MM.1S (cell line): ENCODE data around the gene XYLT1.

ENCODE experiments used
- DNase-seq: peaks from one replicate; pipeline ENCODE4 v3.0.0-alpha.2; 2015
- H2AFZ ChIP-seq: fragments of 300-600 bp; sonication (generic); 2 replicates; pipeline ENCODE4 v1.6.0; 2016; ENCODE audit warnings: antibody characterized with exemption, low read length
- H3F3A ChIP-seq: fragments of 300-600 bp; sonication (generic); 2 replicates; pipeline ENCODE4 v1.6.1; 2016; ENCODE audit warnings: mild to moderate bottlenecking, antibody characterized with exemption, low read length, moderate library complexity, mixed read lengths; ENCODE audit not compliant: insufficient read depth
- H3K27ac ChIP-seq: fragments of 300-600 bp; sonication (generic); 2 replicates; pipeline ENCODE4 v1.5.1; 2016; ENCODE audit warnings: mild to moderate bottlenecking, low read length
- H3K27me3 ChIP-seq: fragments of 300-600 bp; sonication (generic); replicated peaks from 2 replicates; pipeline ENCODE4 v1.6.0; 2016; ENCODE audit warnings: low read length; ENCODE audit not compliant: insufficient read depth
- H3K36me3 ChIP-seq: fragments of 300-600 bp; sonication (generic); replicated peaks from 2 replicates; pipeline ENCODE4 v1.6.1; 2016; ENCODE audit warnings: mild to moderate bottlenecking, low read length, mixed read lengths; ENCODE audit not compliant: insufficient read depth
- H3K4me1 ChIP-seq: fragments of 300-600 bp; sonication (generic); 2 replicates; pipeline ENCODE4 v1.6.1; 2016; ENCODE audit warnings: low read length, mixed read lengths
- H3K4me2 ChIP-seq: fragments of 300-600 bp; sonication (generic); 2 replicates; pipeline ENCODE4 v1.6.0; 2016; ENCODE audit warnings: low read depth, low read length
- H3K4me3 ChIP-seq: fragments of 300-600 bp; sonication (generic); 2 replicates; pipeline ENCODE4 v1.5.1; 2016; ENCODE audit warnings: low read length, mixed read lengths
- H3K79me2 ChIP-seq: fragments of 300-600 bp; sonication (generic); 2 replicates; pipeline ENCODE4 v1.6.1; 2016; ENCODE audit warnings: mixed run types, low read length, mixed read lengths
- H3K9ac ChIP-seq: fragments of 300-600 bp; sonication (generic); 2 replicates; pipeline ENCODE4 v1.6.1; 2016; ENCODE audit warnings: low read length, mixed read lengths
- H3K9me2 ChIP-seq: fragments of 300-600 bp; sonication (generic); replicated peaks from 2 replicates; pipeline ENCODE4 v1.6.1; 2016; ENCODE audit warnings: mild to moderate bottlenecking, low read length, mixed read lengths; ENCODE audit not compliant: insufficient read depth
- H3K9me3 ChIP-seq: fragments of 300-600 bp; sonication (generic); replicated peaks from 2 replicates; pipeline ENCODE4 v1.6.1; 2016; ENCODE audit warnings: mild to moderate bottlenecking, low read length, mixed read lengths; ENCODE audit not compliant: insufficient read depth
- H4K20me1 ChIP-seq: fragments of 300-600 bp; sonication (generic); 2 replicates; pipeline ENCODE4 v1.6.1; 2016; ENCODE audit warnings: mild to moderate bottlenecking, low read length, moderate library complexity, mixed read lengths; ENCODE audit not compliant: insufficient read depth
- EZH2 ChIP-seq: fragments of 300-600 bp; sonication (generic); optimal IDR thresholded peaks from 2 replicates; pipeline ENCODE3; 2017; ENCODE audit warnings: low read depth, mild to moderate bottlenecking, antibody characterized with exemption, low read length, mixed read lengths
- EZH2phosphoT487 ChIP-seq: fragments of 300-600 bp; sonication (generic); IDR thresholded peaks from 2 replicates; pipeline ENCODE4 v1.6.1; 2018; ENCODE audit warnings: antibody characterized with exemption, low read length
- TF ChIP-seq, protein P1 (sequence below): fragments of 300-600 bp; sonication (generic); IDR thresholded peaks from 2 replicates; pipeline ENCODE4 v1.5.1; 2016; ENCODE audit warnings: antibody characterized with exemption, low read length, mixed read lengths

Gene XYLT1

DNA sequence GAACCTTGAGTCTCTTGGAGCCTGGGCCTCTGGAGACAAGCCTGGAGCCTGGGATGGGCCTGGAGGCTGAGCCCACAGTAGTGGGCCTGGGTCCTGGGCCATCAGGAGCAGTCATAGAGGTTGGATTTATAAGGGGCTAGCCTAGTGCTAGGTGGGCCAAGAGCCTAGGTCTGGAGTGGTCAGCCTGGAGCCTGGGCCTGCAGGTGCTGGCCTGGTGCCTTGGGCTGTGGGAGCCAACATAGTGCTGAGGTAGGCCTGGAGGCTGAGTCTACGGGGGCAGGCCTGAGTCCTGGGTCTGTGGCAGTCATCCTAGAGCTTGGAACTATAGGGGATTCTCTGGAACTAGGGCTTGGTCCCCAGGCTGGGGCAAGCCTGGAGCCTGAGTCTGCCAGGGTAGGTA is 414.1 kb downstream of the XYLT1 start:
- H3K27ac ChIP-seq: no peak overlapping the region
- H3K4me2 ChIP-seq: no peak overlapping the region
- no peaks in the 10 kb centered on the region for H3K27me3 ChIP-seq
- no peak overlapping the region for H3K9ac ChIP-seq
- H4K20me1 ChIP-seq: no peaks in the 10 kb centered on the region
- no peaks in the 10 kb centered on the region for H3F3A ChIP-seq
- no peaks in the 10 kb centered on the region for H3K9me3 ChIP-seq
- no peak overlapping the region for H2AFZ ChIP-seq
- H3K36me3 ChIP-seq: 0 out of 2 replicates have a peak, but pooled peaks cover 3% of the 10 kb centered on the region
- no peak for DNase-seq
- H3K9me2 ChIP-seq: no peaks in the 10 kb centered on the region
- H3K79me2 ChIP-seq: no peaks in the 10 kb centered on the region
- H3K4me1 ChIP-seq: no peaks in the 10 kb centered on the region
- TF ChIP-seq EZH2phosphoT487: no peak
- TF ChIP-seq EZH2: no peak
- TF ChIP-seq, protein P1, sequence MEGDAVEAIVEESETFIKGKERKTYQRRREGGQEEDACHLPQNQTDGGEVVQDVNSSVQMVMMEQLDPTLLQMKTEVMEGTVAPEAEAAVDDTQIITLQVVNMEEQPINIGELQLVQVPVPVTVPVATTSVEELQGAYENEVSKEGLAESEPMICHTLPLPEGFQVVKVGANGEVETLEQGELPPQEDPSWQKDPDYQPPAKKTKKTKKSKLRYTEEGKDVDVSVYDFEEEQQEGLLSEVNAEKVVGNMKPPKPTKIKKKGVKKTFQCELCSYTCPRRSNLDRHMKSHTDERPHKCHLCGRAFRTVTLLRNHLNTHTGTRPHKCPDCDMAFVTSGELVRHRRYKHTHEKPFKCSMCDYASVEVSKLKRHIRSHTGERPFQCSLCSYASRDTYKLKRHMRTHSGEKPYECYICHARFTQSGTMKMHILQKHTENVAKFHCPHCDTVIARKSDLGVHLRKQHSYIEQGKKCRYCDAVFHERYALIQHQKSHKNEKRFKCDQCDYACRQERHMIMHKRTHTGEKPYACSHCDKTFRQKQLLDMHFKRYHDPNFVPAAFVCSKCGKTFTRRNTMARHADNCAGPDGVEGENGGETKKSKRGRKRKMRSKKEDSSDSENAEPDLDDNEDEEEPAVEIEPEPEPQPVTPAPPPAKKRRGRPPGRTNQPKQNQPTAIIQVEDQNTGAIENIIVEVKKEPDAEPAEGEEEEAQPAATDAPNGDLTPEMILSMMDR: no peak
- no peak overlapping the region for H3K4me3 ChIP-seq

DNA sequence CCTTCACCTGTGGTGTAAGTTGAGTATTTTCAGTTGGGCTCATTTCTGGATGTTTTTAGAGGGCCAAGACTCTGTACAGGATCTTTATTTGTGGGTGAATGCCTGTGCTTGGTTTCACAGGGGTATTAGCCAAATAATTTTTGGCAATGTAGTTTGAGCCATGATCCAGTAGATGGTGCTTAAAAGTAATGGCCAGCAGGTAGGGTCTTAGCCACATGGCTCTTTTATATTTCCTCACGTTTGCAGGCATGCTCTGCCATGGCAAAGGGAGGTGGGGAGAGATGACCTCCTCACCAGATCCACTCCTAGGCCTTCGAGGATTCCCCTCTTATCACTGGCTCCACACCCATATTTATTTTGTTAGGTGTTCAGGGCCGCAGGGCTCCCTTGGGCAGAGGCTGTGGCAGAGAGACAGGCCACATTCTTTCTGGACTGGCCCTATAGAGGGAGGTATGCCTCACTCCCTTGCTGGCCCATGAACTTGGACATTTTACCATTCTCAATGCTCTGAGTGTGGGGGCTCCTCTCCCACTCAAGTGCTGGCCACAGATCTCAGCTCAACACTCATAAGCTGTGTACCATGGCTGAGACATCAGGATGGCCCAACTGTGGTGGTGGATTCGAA is 417.1 kb downstream of the XYLT1 start:
- no peak for TF ChIP-seq EZH2phosphoT487
- no peak for TF ChIP-seq EZH2
- TF ChIP-seq, protein P1: no peak
- no peak overlapping the region for H3K9ac ChIP-seq
- H2AFZ ChIP-seq: no peak overlapping the region
- H3K79me2 ChIP-seq: no peaks in the 10 kb centered on the region
- 0 out of 2 replicates have a peak, but pooled peaks cover 3% of the 10 kb centered on the region for H3K36me3 ChIP-seq
- no peaks in the 10 kb centered on the region for H3F3A ChIP-seq
- no peaks in the 10 kb centered on the region for H3K9me3 ChIP-seq
- no peak overlapping the region for H3K4me3 ChIP-seq
- H3K4me2 ChIP-seq: no peak overlapping the region
- no peaks in the 10 kb centered on the region for H3K9me2 ChIP-seq
- DNase-seq: no peak
- H4K20me1 ChIP-seq: no peaks in the 10 kb centered on the region
- no peaks in the 10 kb centered on the region for H3K4me1 ChIP-seq
- no peak overlapping the region for H3K27ac ChIP-seq
- H3K27me3 ChIP-seq: no peaks in the 10 kb centered on the region
